ENCODE results near the gene GCH1.

GCH1 gene

GRCh38 chr14:54882521-54882920, 20.1 kb downstream of the GCH1 start:
- H3K79me2 ChIP-seq, result no peaks in the 10 kb centered on the region
- H3K9me3 ChIP-seq (ENCODE audit: control insufficient read depth, low read length), result no peaks in the 10 kb centered on the region
- H3K27ac ChIP-seq, result no peak overlapping the region
- no peak overlapping the region for H3K9ac ChIP-seq
- H3K4me2 ChIP-seq (ENCODE audit: low read length), result no peak overlapping the region
- H2AFZ ChIP-seq, result no peak overlapping the region
- H3K4me1 ChIP-seq, result no peaks in the 10 kb centered on the region
- no peaks in the 10 kb centered on the region for H3K27me3 ChIP-seq (ENCODE audit: control insufficient read depth, insufficient read depth, low read length)
- TF ChIP-seq, protein P1, sequence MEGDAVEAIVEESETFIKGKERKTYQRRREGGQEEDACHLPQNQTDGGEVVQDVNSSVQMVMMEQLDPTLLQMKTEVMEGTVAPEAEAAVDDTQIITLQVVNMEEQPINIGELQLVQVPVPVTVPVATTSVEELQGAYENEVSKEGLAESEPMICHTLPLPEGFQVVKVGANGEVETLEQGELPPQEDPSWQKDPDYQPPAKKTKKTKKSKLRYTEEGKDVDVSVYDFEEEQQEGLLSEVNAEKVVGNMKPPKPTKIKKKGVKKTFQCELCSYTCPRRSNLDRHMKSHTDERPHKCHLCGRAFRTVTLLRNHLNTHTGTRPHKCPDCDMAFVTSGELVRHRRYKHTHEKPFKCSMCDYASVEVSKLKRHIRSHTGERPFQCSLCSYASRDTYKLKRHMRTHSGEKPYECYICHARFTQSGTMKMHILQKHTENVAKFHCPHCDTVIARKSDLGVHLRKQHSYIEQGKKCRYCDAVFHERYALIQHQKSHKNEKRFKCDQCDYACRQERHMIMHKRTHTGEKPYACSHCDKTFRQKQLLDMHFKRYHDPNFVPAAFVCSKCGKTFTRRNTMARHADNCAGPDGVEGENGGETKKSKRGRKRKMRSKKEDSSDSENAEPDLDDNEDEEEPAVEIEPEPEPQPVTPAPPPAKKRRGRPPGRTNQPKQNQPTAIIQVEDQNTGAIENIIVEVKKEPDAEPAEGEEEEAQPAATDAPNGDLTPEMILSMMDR (IDR thresholded peaks at IDR 0.05), result no peak
- H3K4me3 ChIP-seq (ENCODE audit: low read depth, low read length), result no peak overlapping the region
- H3K36me3 ChIP-seq (ENCODE audit: control insufficient read depth, insufficient read depth, low read length), result no peaks in the 10 kb centered on the region

DNA sequence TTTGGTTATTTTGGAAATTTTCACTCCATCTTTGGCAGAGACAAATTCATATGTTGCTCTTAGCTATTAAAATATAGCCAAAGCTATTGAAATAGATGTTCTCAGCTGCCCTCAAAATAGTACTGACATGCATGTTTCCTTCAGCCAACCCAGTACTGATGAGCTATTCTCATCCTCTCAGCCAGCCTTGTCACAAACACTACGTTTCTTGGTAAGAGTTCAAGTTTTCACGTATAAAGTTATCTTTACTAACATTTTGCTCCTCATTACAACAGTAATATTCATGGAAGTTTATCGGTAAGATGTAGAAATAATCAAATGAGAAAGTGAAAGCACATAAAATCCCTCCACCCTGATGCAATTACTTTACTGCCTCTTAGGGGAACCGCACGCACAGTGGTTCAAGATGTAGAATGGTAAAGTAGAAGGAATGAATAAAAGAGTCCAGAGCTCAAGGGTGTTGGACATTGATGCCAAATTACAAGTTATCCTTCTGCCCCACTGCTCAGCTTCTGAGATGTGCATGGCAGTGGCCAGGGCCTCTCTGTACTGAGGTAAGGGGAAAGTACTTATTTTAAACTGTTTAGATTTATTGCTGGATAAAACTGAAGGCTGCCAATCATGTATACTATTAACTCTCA, 20.7 kb downstream of the GCH1 start:
- Histone ChIP-seq H2AFZ (no peak overlapping the region), H3K4me2 (ENCODE audit: low read length) (peak overlapping the region; percentile 21), H3K9ac (no peak overlapping the region), H3K4me3 (ENCODE audit: low read depth, low read length) (peak overlapping the region; percentile 25), H3K9me3 (ENCODE audit: control insufficient read depth, low read length) (no peaks in the 10 kb centered on the region), H3K27me3 (ENCODE audit: control insufficient read depth, insufficient read depth, low read length) (no peaks in the 10 kb centered on the region), H3K79me2 (no peaks in the 10 kb centered on the region), H3K4me1 (no peaks in the 10 kb centered on the region), H3K27ac (no peak overlapping the region), H3K36me3 (ENCODE audit: control insufficient read depth, insufficient read depth, low read length) (no peaks in the 10 kb centered on the region)
- TF ChIP-seq, protein P1 (IDR thresholded peaks at IDR 0.05), result no peak

GRCh38 chr14:54881235-54881760, 21.3 kb downstream of the GCH1 start:
- Histone ChIP-seq H3K9me3 (ENCODE audit: control insufficient read depth, low read length) (no peaks in the 10 kb centered on the region), H3K27ac (peak overlapping the region; percentile 4), H3K36me3 (ENCODE audit: control insufficient read depth, insufficient read depth, low read length) (no peaks in the 10 kb centered on the region), H3K4me2 (ENCODE audit: low read length) (peak overlapping the region; percentile 21), H3K27me3 (ENCODE audit: control insufficient read depth, insufficient read depth, low read length) (no peaks in the 10 kb centered on the region), H3K4me3 (ENCODE audit: low read depth, low read length) (peak overlapping the region; percentile 25), H3K9ac (no peak overlapping the region), H3K79me2 (no peaks in the 10 kb centered on the region), H3K4me1 (no peaks in the 10 kb centered on the region), H2AFZ (no peak overlapping the region)
- TF ChIP-seq, protein P1 (IDR thresholded peaks at IDR 0.05), result no peak

- no peaks in the 10 kb centered on the region for H3K36me3 ChIP-seq (ENCODE audit: control insufficient read depth, insufficient read depth, low read length)
- no peak overlapping the region for H2AFZ ChIP-seq
- no peak overlapping the region for H3K4me2 ChIP-seq (ENCODE audit: low read length)
- H3K27ac ChIP-seq, result no peak overlapping the region
- no peak overlapping the region for H3K9ac ChIP-seq
- no peaks in the 10 kb centered on the region for H3K9me3 ChIP-seq (ENCODE audit: control insufficient read depth, low read length)
- TF ChIP-seq, protein P1 (IDR thresholded peaks at IDR 0.05), result no peak
- H3K79me2 ChIP-seq, result no peaks in the 10 kb centered on the region
- no peak overlapping the region for H3K4me3 ChIP-seq (ENCODE audit: low read depth, low read length)
- H3K4me1 ChIP-seq, result no peaks in the 10 kb centered on the region
- H3K27me3 ChIP-seq (ENCODE audit: control insufficient read depth, insufficient read depth, low read length), result no peaks in the 10 kb centered on the region
Measured at GRCh38 chr14:54877703-54878021, 25.0 kb downstream of the GCH1 start.
